GM12878 (cell line): ENCODE data around the gene AEBP2. TPM values are rescaled to one million over a fixed set of nuclear protein-coding genes. Genes with fewer than 3 reads are reported as not detected.

Experiments used
- ATAC-seq: fragments of 200-7000 bp; cut with Tn5 transposase; 3 replicates; pipeline ENCODE4 v1.9.1; 2020; ENCODE audit warnings: mild to moderate bottlenecking, moderate library complexity
- BruUV-seq: library from RNA; stranded (reverse); fragments of 400-500 nt; replicated peaks from 2 replicates; lab custom pipeline; 2021; lab: Mats Ljungman, UMichigan
- CTCF ChIA-PET: fragments of 300-600 bp; sonication (Branson Sonifier 250); formaldehyde crosslinking; extraction: SDS; loops from one replicate; lab custom pipeline; 2021; ENCODE audit warnings: inconsistent platforms; lab: Yijun Ruan, JAX
- POLR2A ChIA-PET: fragments of 350-600 bp; formaldehyde crosslinking; extraction: SDS; loops from one replicate; lab custom pipeline; 2021; ENCODE audit warnings: inconsistent platforms; lab: Charles Lee
- RAD21 ChIA-PET: fragments of 300-600 bp; sonication (Branson Sonifier 250); formaldehyde crosslinking; loops from one replicate; lab custom pipeline; 2023; ENCODE audit warnings: antibody characterized with exemption; ENCODE audit not compliant: unreplicated experiment; lab: Charles Lee
- SMC1A ChIA-PET: fragments of 300-600 bp; sonication (Branson Sonifier 250); formaldehyde crosslinking; loops from one replicate; lab custom pipeline; 2023; ENCODE audit not compliant: unreplicated experiment, uncharacterized antibody; lab: Charles Lee
- DNase-seq: peaks from one replicate; pipeline ENCODE4 v3.0.0-alpha.2; 2011; ENCODE audit warnings: low read depth, low spot score
- FAIRE-seq: peaks from 3 replicates; lab custom pipeline; 2011; peaks lifted over from hg19 to GRCh38; lab: Jason Lieb, UNC
- H2AFZ ChIP-seq: 2 replicates; pipeline ENCODE4 v1.6.0; 2011; ENCODE audit warnings: low read depth, low read length, control low read depth; ENCODE audit not compliant: control insufficient read depth
- H3K27ac ChIP-seq: 2 replicates; pipeline ENCODE4 v1.5.1; 2011; ENCODE audit warnings: control low read depth; ENCODE audit not compliant: control insufficient read depth, insufficient read depth
- H3K27me3 ChIP-seq, 2 experiments: replicated peaks in 1 of 2; 2 replicates each; pipeline versions ENCODE4 v1.6.0 to v1.6.1; 2011; ENCODE audit warnings: low read length in 1 of 2; ENCODE audit not compliant: control insufficient read depth in 2 of 2, insufficient read depth in 2 of 2
- H3K36me3 ChIP-seq, 2 experiments: 2 replicates each; pipeline ENCODE4 v1.5.1; 2011; ENCODE audit warnings: low read length in 1 of 2; ENCODE audit not compliant: control insufficient read depth in 2 of 2, insufficient read depth in 2 of 2
- H3K4me1 ChIP-seq: 2 replicates; pipeline ENCODE4 v1.6.1; 2011; ENCODE audit warnings: mild to moderate bottlenecking, low read length, moderate library complexity, mixed read lengths; ENCODE audit not compliant: control insufficient read depth, insufficient read depth
- H3K4me2 ChIP-seq: 2 replicates; pipeline ENCODE4 v1.6.0; 2011; ENCODE audit warnings: control low read depth; ENCODE audit not compliant: control insufficient read depth, insufficient read depth
- H3K4me3 ChIP-seq: fragments of 200-600 bp; sonication (generic); 2 replicates; pipeline ENCODE4 v1.5.1; 2016
- H3K79me2 ChIP-seq: 2 replicates; pipeline ENCODE4 v1.6.0; 2011; ENCODE audit warnings: low read length; ENCODE audit not compliant: control insufficient read depth, insufficient read depth
- H3K9ac ChIP-seq: 2 replicates; pipeline ENCODE4 v1.8.0; 2011; ENCODE audit warnings: low read length, control low read depth, mixed read lengths; ENCODE audit not compliant: control insufficient read depth, insufficient read depth
- H3K9me3 ChIP-seq: replicated peaks from 3 replicates; pipeline ENCODE4 v1.5.1; 2011; ENCODE audit warnings: mild to moderate bottlenecking, low read length; ENCODE audit not compliant: control insufficient read depth, insufficient read depth
- H4K20me1 ChIP-seq: 2 replicates; pipeline ENCODE4 v1.6.0; 2011; ENCODE audit not compliant: control insufficient read depth, insufficient read depth
- CREB1 ChIP-seq: IDR thresholded peaks from 2 replicates; pipeline ENCODE4 v1.6.1; 2012; ENCODE audit warnings: low read depth, mild to moderate bottlenecking, inconsistent platforms
- FOXM1 ChIP-seq: IDR thresholded peaks from 2 replicates; pipeline ENCODE4 v1.6.1; 2012; ENCODE audit warnings: low read depth, mild to moderate bottlenecking, inconsistent platforms, low read length, moderate library complexity
- WRNIP1 ChIP-seq: IDR thresholded peaks from 2 replicates; pipeline ENCODE4 v1.6.1; 2011; ENCODE audit warnings: low read depth, low read length, improper control_type of control experiment, borderline replicate concordance
- WGBS: methylation state at CpG from one replicate; pipeline ENCODE4 v1.1.6; 2016; ENCODE audit warnings: low lambda C conversion rate; ENCODE audit not compliant: insufficient replicate concordance, insufficient coverage; ENCODE audit errors: missing lambda C conversion rate; 5-methylcytosine and 5-hydroxymethylcytosine counted together
- in situ Hi-C: fragments of 300-500 bp; cut with MboI; formaldehyde crosslinking; loops from 9 replicates; pipeline ENCODE4 v1.14.3; 2018; ENCODE audit warnings: mixed read lengths
- intact Hi-C: fragments of 100-400 bp; cut with micrococcal nuclease; formaldehyde crosslinking; loops from one replicate; pipeline ENCODE4 v1.14.2; 2022; ENCODE audit not compliant: unreplicated experiment
- polyA plus RNA-seq, 11 experiments: library from polyadenylated mRNA; depleted of rRNA in 4 of 11; unstranded in 6 of 11; stranded (reverse) in 5 of 11; fragments of >200 nt; fragmentation: Nextera tagmentation in 4 of 11; fragmentation: Illumina TruSeq in 1 of 11; extraction: Ambion mirVana in 4 of 11; extraction: Trizol in 1 of 11; gene quantifications; 1 replicate in 1 of 11; 2 replicates in 10 of 11; pipeline versions ENCODE4 v1.2.1 to v1.2.3, GENCODE V29; 2011 to 2016; ENCODE audit warnings: inconsistent platforms in 2 of 11, missing spikeins in 2 of 11, low read depth in 1 of 11
- total RNA-seq, 4 experiments: library from RNA; depleted of rRNA in 3 of 4; stranded (reverse); fragments of >200 nt in 3 of 4; fragmentation: Illumina TruSeq in 1 of 4; extraction: Trizol in 1 of 4; gene quantifications; 2 replicates each; pipeline versions ENCODE4 v1.2.1 to v1.2.3, GENCODE V29; 2013 to 2021
- TF ChIP-seq, protein P1 (sequence below): fragments of 450-650 bp; formaldehyde crosslinking; IDR thresholded peaks from 2 replicates; pipeline ENCODE4 v1.4.0; 2022; ENCODE audit warnings: mild to moderate bottlenecking, moderate library complexity

AEBP2 gene
- total and polyA plus RNA-seq, 10 of the 15 experiments (the other 5 are each of a cell fraction or from before 2014, with no cell fraction given): 17.6 to 126 (median 44.8) TPM

DNA sequence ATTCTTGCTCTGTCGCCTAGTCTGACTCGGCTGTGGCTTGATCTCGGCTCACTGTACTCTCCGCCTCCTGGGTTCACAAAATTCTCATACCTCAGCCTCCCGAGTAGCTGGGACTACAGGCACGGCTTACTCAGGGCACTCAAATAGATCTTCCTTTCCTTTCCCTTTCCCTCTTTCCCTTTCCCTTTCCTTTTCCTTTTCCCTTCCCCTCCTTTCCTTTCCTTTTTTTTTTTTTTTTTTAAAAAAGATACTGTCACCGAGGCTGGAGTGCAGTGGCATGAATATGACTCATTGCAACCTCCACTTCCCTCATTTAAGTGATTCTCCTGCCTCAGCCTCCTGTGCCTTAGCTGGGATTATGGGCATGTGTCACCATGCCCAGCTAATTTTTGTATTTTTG, 86.0 kb downstream of the AEBP2 start:
- no peak overlapping the region for H3K4me2 ChIP-seq
- H3K27me3 ChIP-seq: no peaks in the 10 kb centered on the region
- no peak overlapping the region for H3K4me3 ChIP-seq
- ATAC-seq: no peak
- FAIRE-seq: no peak
- peaks cover 0 to 1% of the 10 kb centered on the region in 2 experiments; a peak in 1 of 4 replicates for H3K36me3 ChIP-seq
- in situ Hi-C loops: no loop called here
- 79% methylated on average over 7 of the region's 7 CpGs for WGBS
- TF ChIP-seq, protein P1, sequence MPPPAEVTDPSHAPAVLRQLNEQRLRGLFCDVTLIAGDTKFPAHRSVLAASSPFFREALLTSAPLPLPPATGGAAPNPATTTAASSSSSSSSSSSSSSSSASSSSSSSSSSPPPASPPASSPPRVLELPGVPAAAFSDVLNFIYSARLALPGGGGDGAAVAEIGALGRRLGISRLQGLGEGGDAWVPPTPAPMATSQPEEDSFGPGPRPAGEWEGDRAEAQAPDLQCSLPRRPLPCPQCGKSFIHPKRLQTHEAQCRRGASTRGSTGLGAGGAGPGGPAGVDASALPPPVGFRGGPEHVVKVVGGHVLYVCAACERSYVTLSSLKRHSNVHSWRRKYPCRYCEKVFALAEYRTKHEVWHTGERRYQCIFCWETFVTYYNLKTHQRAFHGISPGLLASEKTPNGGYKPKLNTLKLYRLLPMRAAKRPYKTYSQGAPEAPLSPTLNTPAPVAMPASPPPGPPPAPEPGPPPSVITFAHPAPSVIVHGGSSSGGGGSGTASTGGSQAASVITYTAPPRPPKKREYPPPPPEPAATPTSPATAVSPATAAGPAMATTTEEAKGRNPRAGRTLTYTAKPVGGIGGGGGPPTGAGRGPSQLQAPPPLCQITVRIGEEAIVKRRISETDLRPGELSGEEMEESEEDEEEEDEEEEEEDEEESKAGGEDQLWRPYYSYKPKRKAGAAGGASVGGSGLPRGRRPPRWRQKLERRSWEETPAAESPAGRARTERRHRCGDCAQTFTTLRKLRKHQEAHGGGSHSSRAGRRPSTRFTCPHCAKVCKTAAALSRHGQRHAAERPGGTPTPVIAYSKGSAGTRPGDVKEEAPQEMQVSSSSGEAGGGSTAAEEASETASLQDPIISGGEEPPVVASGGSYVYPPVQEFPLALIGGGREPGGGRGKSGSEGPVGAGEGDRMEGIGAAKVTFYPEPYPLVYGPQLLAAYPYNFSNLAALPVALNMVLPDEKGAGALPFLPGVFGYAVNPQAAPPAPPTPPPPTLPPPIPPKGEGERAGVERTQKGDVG (CRISPR knock-in tag): no peak
- no peak for TF ChIP-seq FOXM1
- TF ChIP-seq WRNIP1: no peak
- no peak for TF ChIP-seq CREB1
- TF ChIP-seq, all 136 proteins: peak for 0
- H3K9me3 ChIP-seq: no peaks in the 10 kb centered on the region
- H3K4me1 ChIP-seq: no peaks in the 10 kb centered on the region
- ChIA-PET CTCF (interaction anchor here (1.0 kb wide), 1 partner anchor 14 kb away, joined by 3 read pairs; no protein-coding TSS in a partner anchor), POLR2A (no interaction called here), SMC1A (no interaction called here), RAD21 (no interaction called here)
- no peak overlapping the region for H2AFZ ChIP-seq
- no peak overlapping the region for H3K9ac ChIP-seq
- intact Hi-C loops: no loop called here
- no TSS peak for BruUV-seq
- no peak for DNase-seq
- no peak overlapping the region for H3K27ac ChIP-seq
- H3K79me2 ChIP-seq: no peaks in the 10 kb centered on the region
- no peaks in the 10 kb centered on the region for H4K20me1 ChIP-seq
